Glutamatergic neuron (in vitro differentiated cells): ENCODE data around the gene ALDH18A1. TPM values are rescaled to one million over a fixed set of nuclear protein-coding genes. Genes with fewer than 3 reads are reported as not detected.

Experiments used
- DNase-seq: peaks from one replicate; pipeline ENCODE4 v3.0.0; 2022
- H3K27ac Mint-ChIP-seq: one replicate; pipeline ENCODE4 v1.8.0; 2020; ENCODE audit warnings: mild to moderate bottlenecking, mixed read lengths, inconsistent platforms; ENCODE audit not compliant: unreplicated experiment
- H3K27me3 Mint-ChIP-seq: one replicate; pipeline ENCODE4 v1.8.0; 2020; ENCODE audit warnings: mild to moderate bottlenecking, moderate library complexity, mixed read lengths, inconsistent platforms; ENCODE audit not compliant: unreplicated experiment
- H3K36me3 Mint-ChIP-seq: one replicate; pipeline ENCODE4 v1.8.0; 2020; ENCODE audit warnings: mild to moderate bottlenecking, mixed read lengths, inconsistent platforms; ENCODE audit not compliant: unreplicated experiment
- H3K4me1 Mint-ChIP-seq: one replicate; pipeline ENCODE4 v1.8.0; 2020; ENCODE audit warnings: mild to moderate bottlenecking, low read depth, mixed read lengths, inconsistent platforms; ENCODE audit not compliant: unreplicated experiment
- H3K4me3 Mint-ChIP-seq: one replicate; pipeline ENCODE4 v1.8.0; 2020; ENCODE audit warnings: mild to moderate bottlenecking, mixed read lengths, inconsistent platforms; ENCODE audit not compliant: unreplicated experiment
- H3K9me3 Mint-ChIP-seq: one replicate; pipeline ENCODE4 v1.8.0; 2020; ENCODE audit warnings: mild to moderate bottlenecking, moderate library complexity, mixed read lengths, inconsistent platforms; ENCODE audit not compliant: unreplicated experiment
- CTCF ChIP-seq: fragments of 200-600 bp; sonication (generic); IDR thresholded peaks from one replicate; pipeline ENCODE4 v1.5.0; 2021; ENCODE audit not compliant: partially characterized antibody, unreplicated experiment
- total RNA-seq: library from RNA; stranded (reverse); fragmentation: NEBNext Ultra II Directional; extraction: Animal tissue kit (Norgen Biotek cat#: 25700); gene quantifications from one replicate; pipeline ENCODE4 v1.2.1, GENCODE V29; 2021; ENCODE audit not compliant: unreplicated experiment

ALDH18A1 gene
- total RNA-seq, 1 donor from 2014 or later = 32.2 TPM

GRCh38 chr10:95640891-95641315 lies 15.6 kb downstream of the ALDH18A1 start:
- H3K36me3 Mint-ChIP-seq = no peaks in the 10 kb centered on the region
- H3K4me1 Mint-ChIP-seq = peaks cover 2% of the 10 kb centered on the region
- DNase-seq = no peak
- no peaks in the 10 kb centered on the region for H3K27me3 Mint-ChIP-seq
- H3K4me3 Mint-ChIP-seq = no peak overlapping the region
- TF ChIP-seq CTCF = no peak
- H3K27ac Mint-ChIP-seq = no peak overlapping the region
- no peaks in the 10 kb centered on the region for H3K9me3 Mint-ChIP-seq

GRCh38 chr10:95637911-95638310 lies 18.6 kb downstream of the ALDH18A1 start:
- Mint-ChIP-seq H3K27me3 (no peaks in the 10 kb centered on the region), H3K4me1 (no peaks in the 10 kb centered on the region), H3K4me3 (no peak overlapping the region), H3K36me3 (no peaks in the 10 kb centered on the region), H3K27ac (no peak overlapping the region), H3K9me3 (no peaks in the 10 kb centered on the region)
- no peak for TF ChIP-seq CTCF
- no peak for DNase-seq

- H3K9me3 Mint-ChIP-seq = no peaks in the 10 kb centered on the region
- H3K27ac Mint-ChIP-seq = no peak overlapping the region
- H3K36me3 Mint-ChIP-seq = no peaks in the 10 kb centered on the region
Measured at GRCh38 chr10:95637140-95637539, 19.4 kb downstream of the ALDH18A1 start.

GRCh38 chr10:95635319-95635733 lies 21.2 kb downstream of the ALDH18A1 start:
- H3K36me3 Mint-ChIP-seq = no peaks in the 10 kb centered on the region
- no peaks in the 10 kb centered on the region for H3K9me3 Mint-ChIP-seq
- DNase-seq = no peak
- no peak overlapping the region for H3K4me3 Mint-ChIP-seq
- H3K27me3 Mint-ChIP-seq = no peaks in the 10 kb centered on the region
- no peaks in the 10 kb centered on the region for H3K4me1 Mint-ChIP-seq
- TF ChIP-seq CTCF = no peak
- no peak overlapping the region for H3K27ac Mint-ChIP-seq

More at GRCh38 chr10:95637140-95637539, 19.4 kb downstream of the ALDH18A1 start:
- DNase-seq = no peak
- TF ChIP-seq CTCF = no peak
- no peaks in the 10 kb centered on the region for H3K4me1 Mint-ChIP-seq
- no peaks in the 10 kb centered on the region for H3K27me3 Mint-ChIP-seq
- H3K4me3 Mint-ChIP-seq = no peak overlapping the region

GRCh38 chr10:95628786-95629185 lies 27.7 kb downstream of the ALDH18A1 start:
- DNase-seq = no peak
- no peaks in the 10 kb centered on the region for H3K9me3 Mint-ChIP-seq
- peaks cover 3% of the 10 kb centered on the region for H3K27me3 Mint-ChIP-seq
- no peaks in the 10 kb centered on the region for H3K36me3 Mint-ChIP-seq
- no peaks in the 10 kb centered on the region for H3K4me1 Mint-ChIP-seq
- no peak overlapping the region for H3K27ac Mint-ChIP-seq
- no peak for TF ChIP-seq CTCF
- no peak overlapping the region for H3K4me3 Mint-ChIP-seq
